ENCODE data around the gene IL19. TPM values are rescaled to one million over a fixed set of nuclear protein-coding genes. Genes with fewer than 3 reads are reported as not detected.
A peak's percentile ranks its signal among the peaks of the same experiment; 100 is the strongest.

The IL19 gene
- total RNA-seq, 6 experiments from 2014 or later = not detected

DNA sequence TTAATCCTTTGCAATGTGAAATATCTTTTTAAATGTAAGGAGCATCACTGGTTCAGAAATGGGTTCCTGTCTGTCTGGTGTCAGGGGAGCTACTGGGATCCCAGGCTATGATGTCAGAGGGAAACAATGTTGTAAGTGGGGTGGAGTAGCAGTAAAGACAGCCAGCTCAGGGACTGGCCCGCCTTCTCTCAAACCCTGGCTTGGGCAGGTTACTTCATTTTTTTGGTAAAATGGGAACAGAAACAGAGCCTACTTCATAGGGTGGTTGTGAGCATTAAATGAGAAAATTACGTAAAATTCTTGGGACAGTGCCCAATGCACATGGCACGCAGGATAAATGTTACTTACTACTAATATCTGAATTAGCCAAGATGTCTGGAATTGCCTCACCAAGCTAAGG is 64.1 kb downstream of the IL19 start:
- Mint-ChIP-seq H3K36me3 (ENCODE audit: low read depth) (no peaks in the 10 kb centered on the region), H3K4me3 (no peak overlapping the region), H3K27ac (no peak overlapping the region), H3K4me1 (ENCODE audit: low read depth) (peaks cover 33% of the 10 kb centered on the region), H3K9me3 (no peaks in the 10 kb centered on the region), H3K27me3 (ENCODE audit: insufficient read depth) (peaks cover 4% of the 10 kb centered on the region)
- TF ChIP-seq, protein P1, sequence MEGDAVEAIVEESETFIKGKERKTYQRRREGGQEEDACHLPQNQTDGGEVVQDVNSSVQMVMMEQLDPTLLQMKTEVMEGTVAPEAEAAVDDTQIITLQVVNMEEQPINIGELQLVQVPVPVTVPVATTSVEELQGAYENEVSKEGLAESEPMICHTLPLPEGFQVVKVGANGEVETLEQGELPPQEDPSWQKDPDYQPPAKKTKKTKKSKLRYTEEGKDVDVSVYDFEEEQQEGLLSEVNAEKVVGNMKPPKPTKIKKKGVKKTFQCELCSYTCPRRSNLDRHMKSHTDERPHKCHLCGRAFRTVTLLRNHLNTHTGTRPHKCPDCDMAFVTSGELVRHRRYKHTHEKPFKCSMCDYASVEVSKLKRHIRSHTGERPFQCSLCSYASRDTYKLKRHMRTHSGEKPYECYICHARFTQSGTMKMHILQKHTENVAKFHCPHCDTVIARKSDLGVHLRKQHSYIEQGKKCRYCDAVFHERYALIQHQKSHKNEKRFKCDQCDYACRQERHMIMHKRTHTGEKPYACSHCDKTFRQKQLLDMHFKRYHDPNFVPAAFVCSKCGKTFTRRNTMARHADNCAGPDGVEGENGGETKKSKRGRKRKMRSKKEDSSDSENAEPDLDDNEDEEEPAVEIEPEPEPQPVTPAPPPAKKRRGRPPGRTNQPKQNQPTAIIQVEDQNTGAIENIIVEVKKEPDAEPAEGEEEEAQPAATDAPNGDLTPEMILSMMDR (IDR thresholded peaks at IDR 0.05) = no peak
- DNase-seq = no peak

DNA sequence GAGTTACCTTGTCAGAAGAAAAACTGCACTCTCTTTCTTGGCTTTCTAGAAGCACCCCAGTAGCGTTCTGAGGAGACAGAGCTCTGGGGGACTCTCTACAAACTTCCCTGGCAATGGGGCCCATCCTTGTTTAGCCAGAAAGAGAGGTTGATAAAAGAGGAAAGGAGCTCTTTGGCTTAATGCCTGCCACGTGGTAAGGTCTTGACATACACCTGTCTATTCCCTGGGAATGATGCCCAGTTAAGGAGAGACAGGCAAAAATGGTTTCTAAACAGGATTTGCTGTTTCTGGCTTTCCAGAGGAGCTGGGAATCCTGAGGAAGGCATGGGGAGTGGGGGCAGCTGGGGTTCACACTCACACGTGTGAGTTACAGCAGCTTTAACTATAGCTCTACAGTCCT is 64.6 kb downstream of the IL19 start:
- Mint-ChIP-seq H3K27ac (no peak overlapping the region), H3K4me3 (no peak overlapping the region), H3K36me3 (ENCODE audit: low read depth) (no peaks in the 10 kb centered on the region), H3K9me3 (no peaks in the 10 kb centered on the region), H3K27me3 (ENCODE audit: insufficient read depth) (peaks cover 4% of the 10 kb centered on the region), H3K4me1 (ENCODE audit: low read depth) (peaks cover 38% of the 10 kb centered on the region)
- TF ChIP-seq, protein P1 (IDR thresholded peaks at IDR 0.05) = no peak
- DNase-seq = no peak

DNA sequence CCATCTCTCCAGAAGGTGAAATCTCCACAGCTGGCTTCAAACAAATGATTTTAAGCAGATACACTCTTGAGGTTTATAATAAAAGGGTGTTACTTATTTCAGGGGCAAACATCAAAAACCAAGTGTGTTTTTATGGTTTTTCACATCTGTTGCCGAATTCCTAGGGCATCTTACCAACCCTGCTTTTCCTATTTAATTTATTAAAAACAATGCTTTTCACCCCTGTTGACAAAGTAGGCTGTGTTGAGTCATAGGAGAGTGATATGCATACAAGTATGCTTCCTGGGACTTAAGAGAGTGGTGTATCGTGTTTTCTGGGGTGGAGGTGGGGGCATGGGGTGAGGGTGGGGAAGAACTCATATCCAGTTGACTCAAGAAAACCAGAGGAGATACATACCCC is 65.5 kb downstream of the IL19 start:
- Mint-ChIP-seq H3K4me1 (ENCODE audit: low read depth) (peaks cover 41% of the 10 kb centered on the region), H3K27me3 (ENCODE audit: insufficient read depth) (peaks cover 2% of the 10 kb centered on the region), H3K9me3 (no peaks in the 10 kb centered on the region), H3K36me3 (ENCODE audit: low read depth) (no peaks in the 10 kb centered on the region), H3K27ac (no peak overlapping the region), H3K4me3 (no peak overlapping the region)
- TF ChIP-seq, protein P1 (IDR thresholded peaks at IDR 0.05) = no peak
- DNase-seq = no peak

DNA sequence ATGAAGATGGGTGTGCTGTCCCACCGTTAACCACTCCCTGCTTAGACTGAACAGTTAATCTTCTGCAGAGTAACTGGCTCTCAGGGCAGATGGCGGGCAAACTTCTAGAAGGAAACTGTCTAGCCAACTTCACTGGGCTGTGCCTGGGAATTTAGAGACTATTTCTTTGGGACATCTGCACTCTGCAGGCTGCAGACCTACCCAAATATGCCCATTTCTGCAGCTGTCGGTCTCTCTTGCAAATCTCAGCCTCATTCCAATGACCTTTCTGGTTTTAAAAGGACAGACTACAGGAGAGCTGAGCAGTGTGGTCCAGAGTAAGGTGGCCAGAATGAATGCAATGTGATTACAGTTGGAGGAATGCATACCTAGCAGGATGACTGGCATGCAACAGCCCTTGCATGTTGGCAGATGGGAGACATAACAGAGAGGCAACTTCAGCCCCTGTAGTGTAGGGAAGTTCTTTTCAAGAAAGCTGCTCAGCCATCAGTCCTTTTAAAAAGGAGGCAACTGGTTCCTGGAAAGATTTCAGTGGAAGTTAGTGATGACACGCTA is 68.5 kb downstream of the IL19 start:
- H3K9me3 Mint-ChIP-seq = no peaks in the 10 kb centered on the region
- no peak overlapping the region for H3K27ac Mint-ChIP-seq
- DNase-seq = no peak
- TF ChIP-seq, protein P1 (IDR thresholded peaks at IDR 0.05) = no peak
- no peaks in the 10 kb centered on the region for H3K36me3 Mint-ChIP-seq (ENCODE audit: low read depth)
- no peak overlapping the region for H3K4me3 Mint-ChIP-seq
- no peaks in the 10 kb centered on the region; the same call in 1 of the 2 replicates for H3K27me3 Mint-ChIP-seq (ENCODE audit: insufficient read depth)
- peaks cover 41% of the 10 kb centered on the region for H3K4me1 Mint-ChIP-seq (ENCODE audit: low read depth)

DNA sequence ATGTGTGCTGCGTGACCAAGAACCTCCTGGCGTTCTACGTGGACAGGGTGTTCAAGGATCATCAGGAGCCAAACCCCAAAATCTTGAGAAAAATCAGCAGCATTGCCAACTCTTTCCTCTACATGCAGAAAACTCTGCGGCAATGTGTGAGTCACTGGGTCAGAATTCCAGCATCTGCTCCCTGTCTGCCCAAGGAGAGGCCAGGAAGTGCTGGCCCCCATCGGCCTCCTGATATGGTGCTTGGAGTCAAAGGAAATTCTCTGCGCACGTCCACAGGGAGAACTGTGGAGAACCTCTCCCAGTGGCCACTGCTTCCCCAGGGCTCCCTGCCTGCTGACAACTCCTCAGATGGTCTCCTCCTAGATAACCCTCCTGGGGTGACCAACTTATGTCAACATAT is 69.3 kb downstream of the IL19 start:
- peak; percentile 69 for DNase-seq
- Mint-ChIP-seq H3K27me3 (ENCODE audit: insufficient read depth) (no peaks in the 10 kb centered on the region; the same call in 1 of the 2 replicates), H3K36me3 (ENCODE audit: low read depth) (no peaks in the 10 kb centered on the region), H3K4me3 (peak overlapping the region; percentile 49), H3K27ac (peak overlapping the region; percentile 64), H3K4me1 (ENCODE audit: low read depth) (peaks cover 33% of the 10 kb centered on the region), H3K9me3 (no peaks in the 10 kb centered on the region)
- TF ChIP-seq, protein P1 (IDR thresholded peaks at IDR 0.05) = no peak
